GM19023 (cell line): ENCODE data around the gene FZD2.
"Not testable (repeated sequence)": the region's sequence is repeated elsewhere in the genome, so short reads cannot be mapped to it uniquely, and the experiment has no call there.

Experiments used
- ATAC-seq: cut with Tn5 transposase; IDR thresholded peaks from one replicate; pipeline ENCODE4 v1.9.1; 2021; ENCODE audit warnings: mild to moderate bottlenecking, moderate library complexity; ENCODE audit not compliant: unreplicated experiment

FZD2 gene

DNA sequence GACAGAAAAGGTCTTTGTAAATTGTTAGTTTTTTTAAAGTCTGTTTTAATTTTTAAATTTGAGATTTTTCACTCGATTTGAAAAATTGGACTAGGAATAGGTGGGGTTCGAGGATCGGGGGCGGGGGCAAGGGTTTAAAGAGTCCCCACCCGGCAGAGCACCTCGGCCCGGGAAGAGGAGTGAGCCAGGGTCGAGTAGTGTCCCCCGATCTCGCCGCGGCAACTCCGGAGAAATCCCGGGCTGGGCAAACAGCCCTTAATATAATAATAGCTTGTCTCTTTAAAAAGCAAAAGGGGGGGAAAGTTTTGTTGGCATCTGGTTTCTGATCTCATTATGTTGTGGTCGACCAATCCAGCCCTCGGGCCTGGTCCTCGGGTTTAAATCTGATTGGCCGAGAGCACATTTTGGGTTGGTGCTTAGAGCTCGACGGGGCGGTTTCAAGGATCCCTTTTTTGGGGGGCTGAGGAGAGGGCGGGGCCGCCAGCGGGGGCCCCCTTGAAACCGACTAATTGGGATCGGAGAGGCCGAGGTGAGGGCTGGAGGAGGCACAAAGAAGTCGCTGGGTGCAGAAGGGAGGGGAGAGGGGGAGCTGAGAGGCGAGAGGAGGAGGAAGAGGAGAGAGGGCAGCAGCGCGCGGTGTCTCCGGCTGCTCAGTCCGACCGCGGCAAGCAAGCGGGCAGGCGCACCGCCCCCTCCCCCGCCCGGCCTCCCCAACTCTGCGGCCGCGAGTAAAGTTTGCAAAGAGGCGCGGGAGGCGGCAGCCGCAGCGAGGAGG, at the start of gene FZD2:
FZD2 (plus strand) TSS at position 653 of the 775 bp plus-strand sequence. CDS start 205 bp downstream, outside the sequence.
- ATAC-seq, result no peak

DNA sequence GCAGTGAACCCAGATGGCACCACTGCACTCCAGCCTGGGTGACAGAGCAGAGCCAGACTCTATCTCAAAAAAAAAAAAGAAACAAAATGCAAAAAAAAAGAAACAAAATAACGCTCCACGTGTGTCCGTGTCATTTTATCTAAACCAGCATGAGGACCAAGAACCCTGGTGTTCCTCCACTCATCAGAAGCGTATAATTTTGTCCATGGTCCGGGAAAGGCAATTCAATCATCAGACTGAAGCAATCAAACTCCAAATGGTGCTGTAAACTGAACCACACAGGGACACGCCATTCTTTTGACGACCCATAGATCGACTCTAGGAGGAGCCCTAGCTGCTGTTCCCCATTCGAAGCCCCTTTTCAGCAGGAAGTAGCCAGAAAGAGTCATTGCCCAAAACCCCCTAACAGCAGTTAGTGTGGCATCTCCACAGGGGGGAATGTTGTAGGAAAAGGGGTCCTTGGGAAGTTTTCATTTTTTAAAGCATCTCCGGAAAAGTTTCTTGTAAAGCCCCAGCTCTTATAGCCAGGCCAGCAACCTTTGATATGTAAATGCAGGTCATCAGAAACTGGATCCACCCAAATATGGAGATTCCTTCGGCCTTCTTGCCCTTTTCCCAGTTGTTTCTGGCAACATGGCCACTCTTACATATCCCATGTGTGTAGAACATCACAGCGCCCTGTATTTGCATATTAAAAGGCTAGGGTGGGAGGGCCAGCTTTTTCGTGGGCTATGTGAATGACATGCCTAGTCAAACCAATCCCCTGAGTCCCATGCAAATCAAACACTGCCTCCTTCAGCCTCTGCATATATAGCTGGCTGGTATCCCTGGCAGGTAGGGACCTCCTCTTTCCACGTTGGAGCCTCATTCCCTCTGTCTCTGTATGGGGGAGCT, 45.8 kb upstream of the FZD2 start:
- not testable (repeated sequence) for ATAC-seq

DNA sequence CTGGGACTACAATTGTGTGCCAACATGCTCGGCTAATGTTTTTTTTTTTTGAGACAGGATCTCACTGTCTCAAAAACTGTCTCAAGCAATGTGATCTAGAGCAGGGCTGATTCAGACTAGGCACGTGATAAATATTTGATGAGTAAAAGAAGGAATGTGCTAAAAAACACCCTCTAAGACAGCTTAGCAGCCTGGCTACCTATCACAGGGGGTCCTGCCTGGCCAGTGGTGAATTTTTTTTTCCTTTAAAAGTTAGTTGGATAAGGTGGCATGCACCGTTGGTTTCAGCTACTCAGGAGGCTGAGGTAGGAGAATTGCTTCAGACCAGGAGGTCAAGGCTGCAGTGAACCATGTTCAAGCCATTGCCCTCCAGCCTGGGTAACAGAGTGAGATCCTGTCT, 39.3 kb upstream of the FZD2 start:
- ATAC-seq, result no peak

DNA sequence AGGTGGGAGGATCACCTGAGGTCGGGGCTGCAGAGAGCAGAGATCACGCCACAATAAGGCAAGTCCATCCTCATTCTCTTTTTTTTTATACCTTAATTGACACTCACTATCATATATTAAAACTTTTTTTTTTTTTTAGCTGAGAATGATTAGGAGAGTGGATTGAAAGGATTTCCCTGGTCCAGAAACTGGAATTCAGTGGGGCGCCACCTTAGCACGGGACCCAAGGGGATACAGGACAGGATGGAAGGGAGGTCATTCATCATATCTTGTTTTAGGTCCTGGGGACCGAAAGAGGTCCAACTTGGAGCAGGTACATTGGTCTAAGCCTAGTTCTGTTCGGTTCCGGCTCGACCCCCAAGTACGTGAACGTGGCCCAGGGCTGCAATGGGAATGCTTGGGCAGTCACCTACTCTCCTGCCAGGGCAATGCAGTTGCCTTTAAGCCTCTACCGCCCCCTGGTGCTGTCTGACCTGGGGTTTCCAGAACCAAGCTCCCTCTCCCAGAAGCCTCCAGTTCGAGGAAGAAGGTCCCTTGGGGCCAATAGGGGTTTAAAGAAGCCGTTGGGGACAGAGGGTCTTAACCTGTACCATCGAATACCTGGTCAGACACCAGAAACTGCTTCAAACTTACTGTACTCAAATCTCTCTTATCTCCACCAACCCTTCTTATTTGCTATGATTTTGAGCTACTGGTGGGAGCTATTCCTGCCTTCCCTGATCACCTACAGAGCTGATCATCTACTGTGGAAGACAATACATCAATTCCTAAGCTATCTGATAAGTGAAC, 34.2 kb upstream of the FZD2 start:
- ATAC-seq, result no peak

DNA sequence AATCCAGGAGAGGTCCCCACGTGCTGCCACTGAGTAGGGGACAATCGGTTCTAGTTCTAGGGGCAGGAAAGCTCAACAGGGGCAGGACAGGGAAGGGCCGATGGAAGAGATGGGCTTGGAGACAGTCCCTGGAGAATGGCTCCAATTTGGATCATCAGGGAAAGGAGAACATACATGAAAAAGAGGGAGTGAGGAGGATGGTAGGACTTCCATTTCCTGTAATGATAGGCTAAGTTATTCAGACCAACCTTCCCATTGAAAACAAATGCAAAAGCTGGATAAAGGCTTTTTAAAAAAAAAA, 33.7 kb upstream of the FZD2 start:
- no peak for ATAC-seq

DNA sequence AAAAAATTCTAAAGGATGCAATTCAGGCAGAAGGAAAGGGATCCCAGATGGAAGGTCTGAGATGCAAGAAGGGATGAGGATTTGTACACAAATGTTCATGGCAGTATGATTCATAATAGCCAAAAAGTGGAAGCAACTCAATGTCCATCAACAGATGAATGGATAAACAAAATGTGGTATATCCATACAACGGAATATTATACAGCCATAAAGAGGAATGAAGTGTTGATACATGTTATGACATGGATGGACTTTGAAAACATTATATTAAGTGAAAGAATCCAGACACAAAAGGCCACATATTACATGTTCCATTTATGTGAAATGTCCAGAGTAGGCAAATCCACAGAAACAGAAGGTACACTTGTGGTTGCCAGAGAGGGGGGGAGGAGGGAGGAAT, 30.2 kb upstream of the FZD2 start:
- no peak for ATAC-seq

DNA sequence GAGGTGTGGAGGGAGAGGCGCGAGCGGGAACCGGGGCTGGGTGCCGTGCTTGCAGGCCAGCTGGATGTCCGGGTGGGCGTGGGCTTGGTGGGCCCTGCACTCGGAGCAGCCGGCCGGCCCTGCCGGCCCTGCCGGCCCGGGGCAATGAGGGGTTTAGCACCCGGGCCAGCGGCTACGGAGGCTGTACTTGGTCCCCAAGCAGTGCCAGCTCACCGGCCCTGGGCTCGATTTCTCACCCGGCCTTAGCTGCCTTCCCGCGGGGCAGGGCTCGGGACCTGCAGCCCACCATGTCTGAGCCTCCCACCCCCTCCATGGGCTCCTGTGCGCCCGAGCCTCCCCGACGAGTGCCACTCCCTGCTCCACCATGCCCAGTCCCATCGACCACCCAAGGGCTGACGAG, 29.3 kb upstream of the FZD2 start:
- ATAC-seq, result no peak

DNA sequence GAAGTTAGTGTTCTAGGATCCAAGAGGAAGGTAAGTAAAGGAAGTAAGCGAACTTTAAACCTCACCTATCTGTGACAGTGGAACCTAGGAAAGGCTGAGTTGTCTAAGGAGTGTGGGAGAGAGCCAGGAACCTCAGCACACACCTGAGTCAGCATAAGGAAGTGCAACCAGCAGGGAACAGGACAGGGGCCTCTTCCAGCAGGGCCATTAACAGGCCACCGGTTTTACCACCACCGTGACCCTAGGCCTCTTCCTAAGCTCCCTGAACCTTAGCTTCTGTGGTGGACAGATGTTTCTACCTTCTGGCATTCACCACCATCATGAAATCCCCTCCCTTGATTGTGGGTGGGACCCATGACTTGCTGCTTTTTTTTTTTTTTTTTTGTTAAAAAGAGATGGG, 27.4 kb upstream of the FZD2 start:
- ATAC-seq, result no peak

DNA sequence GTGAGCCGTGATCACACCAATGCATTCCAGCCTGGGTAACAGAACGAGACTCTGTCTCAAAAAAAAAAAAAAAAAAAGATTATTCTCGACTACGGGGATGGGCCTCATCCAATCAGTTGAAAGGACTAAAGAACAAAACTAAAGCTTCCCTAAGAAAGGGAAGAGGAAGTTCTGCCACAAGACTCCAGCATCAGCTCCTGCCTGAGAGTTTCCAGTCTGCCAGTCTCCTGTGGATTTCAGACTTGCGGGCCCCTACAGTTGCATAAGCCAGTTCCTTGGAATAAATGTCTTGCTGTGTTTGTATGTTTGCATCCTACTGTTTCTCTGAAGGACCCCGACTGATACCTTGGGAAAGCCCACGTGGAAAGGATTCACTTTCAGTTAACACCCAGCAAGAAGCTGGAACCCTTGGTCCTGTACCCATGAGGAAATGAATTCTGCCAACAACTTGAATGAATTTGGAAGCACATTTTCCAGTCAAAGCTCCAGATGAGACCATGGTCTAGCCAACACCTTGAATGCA, 26.3 kb upstream of the FZD2 start:
- ATAC-seq, result no peak

DNA sequence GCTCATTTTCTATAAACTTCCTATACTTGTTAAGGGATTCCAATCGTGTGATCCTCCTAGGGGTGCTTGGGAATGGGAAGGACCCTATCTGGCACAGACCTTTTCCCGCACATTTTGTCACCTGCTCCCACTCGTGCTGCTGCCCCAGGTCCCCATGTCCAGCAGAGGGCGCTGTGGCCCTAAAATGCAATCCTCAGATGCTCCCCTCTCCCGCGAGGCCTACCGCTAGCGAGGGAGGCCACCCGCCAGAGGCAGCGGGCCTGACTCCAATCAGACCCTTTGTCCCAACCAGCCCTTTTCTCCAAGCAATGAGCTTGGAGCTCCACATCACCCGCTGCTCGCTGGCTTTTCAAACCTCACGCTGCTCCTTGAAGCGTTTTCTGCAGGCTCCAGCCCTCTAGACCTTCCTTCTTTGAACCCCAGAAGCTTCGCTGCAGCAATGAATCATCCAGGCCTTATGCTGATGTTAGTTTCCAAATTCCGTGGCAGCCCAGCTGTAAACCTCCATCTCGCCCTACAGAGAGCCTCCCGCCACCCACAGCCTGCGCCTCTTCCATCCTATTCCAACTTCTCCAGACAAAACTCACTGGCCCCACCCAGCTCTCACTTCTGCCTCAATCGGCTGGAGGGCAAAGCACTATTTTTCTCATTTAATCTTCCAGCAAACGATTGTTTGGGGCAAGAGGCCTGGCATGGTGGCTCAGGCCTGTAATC, 23.6 kb upstream of the FZD2 start:
- no peak for ATAC-seq

DNA sequence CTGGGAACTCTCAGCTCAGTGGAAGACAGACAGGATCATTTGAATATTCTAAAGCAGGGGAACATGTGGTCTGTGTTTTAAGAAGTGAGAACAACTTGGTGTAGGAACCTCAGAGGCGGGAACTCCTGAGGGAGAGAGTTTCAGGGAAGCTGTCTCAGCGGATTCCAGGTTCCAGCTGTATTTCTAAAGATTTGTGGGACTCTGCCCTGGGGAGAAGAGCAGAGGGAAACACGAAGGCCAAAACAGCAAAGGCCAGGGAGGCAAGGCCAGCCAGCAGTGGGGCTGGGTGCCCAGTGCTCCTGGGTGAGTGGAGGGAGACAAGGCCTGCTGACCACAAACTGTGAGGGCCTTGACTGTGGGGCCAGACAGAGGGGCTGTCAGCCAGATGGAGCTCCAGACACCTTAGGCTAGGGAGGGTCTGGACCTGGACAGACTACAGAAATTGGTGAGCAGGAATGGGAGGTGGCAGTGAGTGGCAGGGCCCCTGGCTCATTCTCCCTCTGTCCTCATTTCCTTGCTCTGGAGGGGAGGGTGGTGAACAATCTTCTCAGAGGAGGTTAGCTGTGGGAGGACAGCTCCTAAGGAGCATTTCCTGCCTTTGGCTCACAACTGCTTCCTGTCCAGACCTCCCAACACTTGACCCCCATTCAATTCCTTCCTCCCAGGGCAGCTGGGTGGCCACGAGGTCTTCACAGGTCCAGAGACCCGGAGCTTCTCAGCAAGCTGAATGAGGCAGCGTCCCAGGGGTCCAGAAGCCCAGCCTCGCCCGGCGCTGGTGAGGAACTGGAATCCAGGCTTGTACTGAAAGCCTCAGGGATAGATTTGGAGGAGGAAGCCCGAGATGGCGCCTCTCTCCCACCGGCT, 21.0 kb upstream of the FZD2 start:
- no peak for ATAC-seq

DNA sequence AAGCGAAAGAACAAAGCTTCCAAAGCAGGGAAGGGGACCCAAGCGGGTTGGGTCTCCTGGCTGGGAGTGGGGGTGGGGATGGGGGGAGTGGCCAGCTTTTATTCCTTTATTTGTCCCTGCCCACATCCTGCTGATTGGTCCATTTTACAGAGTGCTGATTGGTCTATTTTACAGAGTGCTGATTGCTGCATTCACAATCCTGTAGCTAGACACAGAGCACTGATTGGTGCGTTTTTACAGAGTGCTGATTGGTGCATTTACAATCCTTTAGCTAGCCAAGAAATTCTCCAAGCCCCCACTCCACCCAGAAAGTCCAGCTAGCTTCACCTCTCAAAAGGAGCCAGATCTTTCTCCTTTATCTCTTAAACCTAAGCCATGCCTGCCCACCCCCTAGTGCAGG, 19.4 kb upstream of the FZD2 start:
- ATAC-seq, result not testable (repeated sequence)

DNA sequence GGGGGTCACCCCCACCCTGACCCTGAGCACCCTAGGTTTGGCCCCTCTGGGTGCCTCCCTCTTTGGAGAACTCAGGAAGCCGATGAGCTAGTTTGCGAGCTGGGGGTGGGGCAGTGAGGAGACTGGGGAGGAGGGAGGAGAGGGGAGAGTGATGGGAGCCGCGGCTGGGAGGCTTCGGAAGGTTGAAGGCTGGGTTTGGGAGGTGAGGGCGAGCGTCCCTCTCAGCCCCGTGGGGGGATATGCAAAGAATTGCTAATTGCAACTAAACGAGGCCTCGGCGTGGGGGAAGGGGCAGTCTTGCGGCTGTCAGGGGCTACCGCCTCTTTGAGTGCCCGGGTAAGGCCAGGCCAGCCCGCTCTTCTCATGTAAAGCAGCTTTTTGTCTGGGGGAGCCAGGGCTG, 17.6 kb upstream of the FZD2 start:
- no peak for ATAC-seq

GRCh38 chr17:44540246-44541084, 16.8 kb upstream of the FZD2 start:
- no peak for ATAC-seq

DNA sequence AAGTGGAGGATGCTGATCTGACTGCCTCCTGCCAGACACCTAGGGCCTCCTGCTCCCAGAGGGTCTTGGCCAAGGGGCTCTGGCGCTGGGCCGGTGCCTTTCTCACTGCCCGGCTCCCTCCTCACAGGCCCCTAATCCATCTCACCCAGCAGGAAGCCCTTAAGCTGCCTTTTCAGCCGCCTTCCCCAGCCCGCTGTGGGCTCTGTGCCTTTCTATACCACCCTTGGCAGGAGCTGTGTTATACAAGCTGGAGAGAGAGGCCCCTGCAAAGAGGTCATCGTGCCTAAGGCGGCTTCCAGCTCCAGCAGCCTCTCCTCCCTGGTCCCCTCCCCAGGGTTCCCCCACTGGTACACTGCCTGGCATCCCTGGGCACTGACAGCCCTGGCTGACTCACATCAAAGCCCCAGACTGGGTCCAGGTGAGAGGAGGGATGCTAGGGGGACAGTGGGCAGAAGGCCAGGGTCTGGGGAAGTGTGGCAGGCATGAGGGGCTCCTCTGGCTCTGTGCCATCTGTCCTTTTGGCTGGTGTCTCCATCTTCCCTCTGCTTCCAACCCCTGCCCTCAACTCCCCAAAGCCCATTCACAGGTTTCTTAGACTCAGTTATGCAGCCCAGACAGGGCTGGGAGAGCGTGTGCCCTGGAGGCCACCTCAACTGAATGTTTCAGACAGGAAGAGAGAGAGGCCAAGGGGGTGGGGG, 15.3 kb upstream of the FZD2 start:
- ATAC-seq, result no peak

- no peak for ATAC-seq
Measured at GRCh38 chr17:44543213-44543904, 13.9 kb upstream of the FZD2 start.

DNA sequence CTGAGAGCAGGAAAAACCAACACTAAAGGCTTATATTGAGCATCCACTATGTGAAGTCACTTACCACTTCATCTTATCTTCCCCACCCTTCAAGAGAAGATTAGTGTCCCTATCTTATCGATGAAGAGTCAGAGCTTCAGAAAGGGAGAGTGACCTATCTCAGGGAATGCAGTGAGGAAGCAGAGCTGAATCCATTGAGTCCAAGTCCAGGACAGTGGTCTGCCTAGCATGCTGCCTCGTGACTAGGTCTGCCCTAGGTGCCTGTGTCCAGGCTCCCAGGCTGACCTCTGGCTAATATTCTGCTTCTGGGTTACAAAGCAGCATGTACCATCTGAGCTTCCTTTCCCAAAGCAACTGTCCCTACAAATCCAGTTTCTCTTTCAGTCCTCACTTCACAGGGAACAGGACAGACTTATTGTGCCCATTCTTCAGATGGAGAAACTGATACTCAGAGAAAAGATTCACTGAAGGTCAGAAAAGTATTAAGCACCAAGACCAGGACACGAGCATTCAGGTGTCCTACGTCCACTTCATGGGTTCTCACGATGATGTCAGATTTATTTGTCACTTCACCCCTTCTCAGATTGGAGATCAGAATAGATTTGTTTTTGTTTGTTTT, 13.3 kb upstream of the FZD2 start:
- ATAC-seq, result no peak
